DMS79 (cell line): ENCODE results near the gene ITFG2.
"Not testable (repeated sequence)": the region's sequence is repeated elsewhere in the genome, so short reads cannot be mapped to it uniquely, and the experiment has no call there.

Experiments used
- DNase-seq: peaks from one replicate; lab custom pipeline; 2025; lab: John Stamatoyannopoulos, UW

Gene ITFG2

DNA sequence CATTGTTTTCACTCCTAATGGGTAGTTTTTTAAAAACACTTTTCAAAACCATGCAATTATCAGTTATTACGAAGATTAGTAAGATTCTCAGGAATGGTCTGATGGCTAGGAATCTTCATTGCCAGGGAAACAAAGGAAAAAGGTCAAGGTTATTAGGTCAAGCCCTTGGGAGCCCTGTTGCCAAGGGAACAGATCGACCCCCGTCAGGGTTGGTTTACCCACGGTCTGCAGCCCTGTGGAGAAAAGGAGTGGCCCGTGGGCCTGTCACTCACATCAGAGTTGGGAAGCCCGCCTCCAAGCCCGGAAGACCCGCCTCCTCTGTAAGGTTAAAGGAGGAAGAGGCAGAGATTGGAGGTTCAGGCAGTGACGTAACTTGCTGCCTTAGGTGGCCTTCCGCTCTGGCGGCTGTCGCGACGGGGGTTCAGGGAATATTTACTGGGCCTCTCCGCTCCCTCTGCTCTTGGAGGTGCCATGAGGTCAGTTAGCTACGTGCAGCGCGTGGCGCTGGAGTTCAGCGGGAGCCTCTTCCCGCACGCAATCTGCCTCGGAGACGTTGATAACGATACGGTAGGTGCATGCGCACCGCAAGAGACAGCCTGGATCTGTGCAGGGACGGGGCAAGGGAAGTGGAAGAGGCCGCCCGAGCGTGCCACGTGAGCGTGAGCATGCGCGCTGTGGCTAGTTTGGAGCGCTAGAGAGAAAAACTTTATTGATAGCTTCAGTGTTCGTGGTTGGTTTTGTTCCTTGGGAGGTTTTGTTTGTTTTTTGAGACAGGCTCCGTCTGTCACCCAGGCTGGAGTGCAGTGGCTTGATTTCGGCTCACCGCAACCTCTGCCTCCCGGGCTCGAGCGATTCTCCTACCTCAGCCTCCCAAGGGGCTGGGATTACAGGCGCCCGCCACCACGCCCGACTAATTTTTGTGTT is at the start of gene ITFG2:
ITFG2 (plus strand) TSS at position 379 of the 924 bp plus-strand sequence; CDS start at position 472, 93 bp downstream.
- peak; percentile 98 for DNase-seq

DNA sequence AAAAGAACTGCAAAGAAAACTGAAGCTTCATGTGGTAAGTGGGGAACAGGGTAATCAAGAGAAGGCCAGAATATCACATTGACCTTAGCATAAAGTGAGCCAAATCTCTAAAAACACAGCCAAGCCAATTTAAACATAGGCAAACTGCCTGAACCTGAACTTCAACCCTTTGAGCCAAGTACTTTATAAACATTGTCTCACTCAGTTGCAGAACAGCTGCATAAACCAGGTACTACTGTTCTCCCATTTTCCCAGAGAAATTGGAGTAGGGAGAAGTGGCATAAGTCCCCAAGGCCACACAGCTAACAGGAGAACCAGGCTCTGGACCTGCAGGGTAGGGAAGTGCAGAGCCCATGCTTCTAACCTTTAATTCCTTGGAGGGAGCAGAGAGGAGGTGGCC is 48.1 kb upstream of the ITFG2 start:
- DNase-seq: no peak

DNA sequence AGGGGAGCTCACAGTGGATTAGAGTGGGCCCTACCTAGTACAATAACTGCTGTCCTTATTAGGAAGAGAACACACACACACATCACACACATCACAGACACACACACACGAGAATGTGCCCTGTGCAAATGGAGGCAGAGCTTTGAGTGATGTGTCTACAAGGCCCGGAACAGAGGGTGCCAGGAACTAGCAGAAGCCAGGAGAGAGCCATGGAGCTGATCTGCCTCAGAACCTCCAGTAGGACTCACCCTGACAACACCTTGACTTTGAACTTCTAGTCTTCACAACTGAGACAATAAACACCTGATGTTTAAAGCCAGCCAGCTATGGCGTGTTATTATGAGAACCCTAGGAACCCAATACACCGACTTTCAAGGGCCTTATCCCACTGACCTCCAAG is 47.4 kb upstream of the ITFG2 start:
- no peak for DNase-seq

DNA sequence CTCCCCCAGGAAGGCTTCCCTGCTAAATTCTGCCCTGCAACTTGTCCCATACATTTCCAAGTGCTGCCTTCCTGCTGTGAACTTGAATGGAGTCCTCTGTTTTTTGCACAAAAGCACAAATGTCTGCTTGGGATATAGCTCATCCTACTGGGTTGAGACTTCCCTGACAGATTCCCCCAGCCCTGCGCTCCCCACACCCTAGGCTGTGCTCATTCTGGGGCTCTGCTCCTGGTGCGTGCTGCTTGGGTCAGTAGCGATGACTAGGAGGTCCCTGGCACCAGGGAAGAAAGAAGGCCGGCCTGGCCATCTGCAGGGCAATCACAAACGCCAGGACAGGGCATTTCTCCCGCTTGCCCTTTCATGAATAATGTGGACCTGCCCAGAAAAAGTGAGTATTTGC is 46.9 kb upstream of the ITFG2 start:
- no peak for DNase-seq

DNA sequence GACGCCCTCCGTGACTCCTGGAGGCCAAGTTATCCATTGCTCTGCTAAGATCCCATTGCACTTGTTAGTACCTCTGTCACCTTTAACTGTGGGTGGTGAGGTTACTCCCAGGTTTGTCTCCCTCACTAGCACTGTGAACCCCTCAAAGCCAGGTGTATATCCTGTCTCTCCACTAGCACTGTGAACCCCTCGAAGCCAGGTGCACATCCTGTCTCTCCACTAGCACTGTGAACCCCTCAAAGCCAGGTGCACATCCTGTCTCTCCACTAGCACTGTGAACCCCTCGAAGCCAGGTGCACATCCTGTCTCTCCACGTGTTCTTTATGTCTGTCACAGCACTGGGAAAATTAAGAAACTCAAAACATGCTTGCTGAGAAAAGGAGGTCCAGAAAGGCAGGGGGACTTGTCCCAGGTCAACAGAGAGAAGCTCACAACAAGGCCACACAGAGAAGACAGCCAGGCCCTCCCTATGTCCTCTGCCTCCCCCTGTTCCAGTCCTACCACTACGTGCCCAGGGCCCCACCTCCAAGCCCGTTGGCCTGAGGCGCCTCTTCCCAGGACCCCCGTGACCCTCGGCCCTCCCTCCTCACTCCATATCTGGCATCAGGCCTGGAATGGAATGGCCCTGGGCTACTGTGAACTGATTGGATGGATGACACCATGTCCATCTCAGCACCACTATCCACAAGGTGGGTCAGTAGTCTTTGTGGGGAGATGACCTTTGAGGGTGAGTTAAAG is 44.1 kb upstream of the ITFG2 start:
- DNase-seq: no peak

DNA sequence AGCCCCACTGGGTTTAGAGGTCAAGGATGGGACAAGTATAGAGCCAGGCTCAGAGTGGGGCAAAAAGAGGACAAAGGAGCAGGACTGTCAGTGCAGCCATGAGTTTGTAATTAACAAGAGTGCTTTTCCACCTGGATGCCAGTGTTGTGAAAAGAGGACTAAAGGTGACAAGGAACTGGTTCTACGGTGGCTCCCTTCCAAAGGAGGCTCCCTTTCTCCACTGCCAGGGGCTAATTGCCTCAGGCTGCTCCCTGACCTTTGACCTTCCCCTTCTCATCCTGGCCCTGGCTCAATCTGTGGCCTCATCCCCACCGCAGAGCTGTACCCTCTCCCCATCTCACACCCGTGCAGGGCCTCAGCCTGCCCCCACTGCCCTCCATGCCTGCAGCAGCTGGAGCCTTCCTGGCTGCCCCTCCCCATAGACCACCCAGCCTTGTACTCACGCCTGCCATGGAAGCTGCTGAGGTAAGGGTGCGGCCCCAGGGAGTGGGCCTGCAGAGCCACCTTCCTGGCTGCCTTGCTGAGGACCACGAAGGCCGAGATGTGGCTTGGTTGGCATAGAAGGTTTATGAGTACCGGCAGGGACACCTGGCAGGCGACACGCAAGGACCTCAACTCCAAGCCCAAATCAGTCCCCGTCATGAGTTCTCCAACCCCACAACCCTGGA is 42.5 kb upstream of the ITFG2 start:
- no peak for DNase-seq

DNA sequence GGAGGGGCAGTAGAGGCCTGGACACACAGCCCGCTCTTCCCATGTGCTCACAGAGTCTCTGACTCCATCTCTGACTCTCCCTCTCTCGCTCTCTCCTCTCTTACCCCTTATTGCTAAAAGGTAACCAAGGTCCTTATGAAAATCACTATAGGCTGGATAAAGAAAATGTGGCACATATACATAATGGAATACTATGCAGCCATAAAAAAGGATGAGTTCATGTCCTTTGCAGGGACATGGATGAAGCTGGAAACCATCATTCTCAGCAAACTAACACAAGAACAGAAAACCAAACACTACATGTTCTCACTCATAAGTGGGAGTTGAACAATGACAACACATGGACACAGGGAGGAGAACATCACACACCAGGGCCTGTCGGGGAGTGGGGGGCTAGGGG is 41.9 kb upstream of the ITFG2 start:
- DNase-seq: not testable (repeated sequence)

DNA sequence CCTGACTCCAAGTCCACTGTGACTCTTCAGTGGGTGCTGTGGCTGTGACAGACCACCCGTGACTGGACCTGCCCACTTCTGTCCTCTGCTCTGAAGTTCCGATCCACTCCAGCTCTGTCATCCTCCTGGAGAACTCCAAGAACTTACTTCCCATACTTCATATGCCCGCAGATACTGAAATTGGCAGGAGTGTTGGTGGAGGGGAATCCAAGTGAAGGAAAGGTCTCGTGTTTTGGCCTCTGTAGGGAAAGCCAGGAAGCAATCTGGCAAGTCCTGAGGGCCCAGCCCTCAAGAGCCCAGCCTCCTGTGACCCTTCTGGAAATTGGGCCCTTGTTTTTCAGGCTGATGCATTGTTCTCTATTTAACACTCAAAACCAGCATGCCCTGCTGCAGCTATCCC is 40.1 kb upstream of the ITFG2 start:
- DNase-seq: no peak

DNA sequence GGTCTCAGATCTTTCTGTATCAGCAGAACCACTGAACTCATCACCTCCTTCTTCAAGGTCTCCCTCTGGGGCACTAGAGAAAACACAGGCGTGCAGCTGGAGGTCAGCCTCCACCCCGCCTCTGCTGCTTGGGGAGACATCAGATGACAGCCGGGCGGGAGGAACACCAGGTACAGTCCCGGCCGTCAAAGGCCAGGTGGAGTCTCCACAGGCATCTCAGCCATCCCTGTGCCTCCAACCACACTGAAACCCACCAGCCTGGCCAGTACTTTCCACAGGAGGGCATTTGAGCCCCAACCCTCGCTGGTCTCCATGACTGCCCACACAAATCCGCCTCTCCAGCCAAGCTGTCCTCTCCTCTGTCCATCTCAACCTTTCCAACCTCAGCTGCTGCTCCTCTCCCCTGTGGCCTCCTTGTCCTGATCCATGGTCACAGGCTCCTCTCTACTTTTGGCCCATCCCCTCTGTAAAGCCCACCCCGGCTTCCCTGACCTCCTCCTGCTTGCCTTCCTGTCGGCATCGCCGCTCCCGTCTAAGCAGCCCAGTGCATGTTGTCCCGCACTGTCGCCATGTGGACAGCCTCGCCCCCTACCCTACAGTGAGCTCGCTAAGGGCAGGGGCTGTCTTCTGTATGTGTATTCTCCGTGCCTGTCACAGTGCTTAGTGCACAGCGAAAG is 39.1 kb upstream of the ITFG2 start:
- no peak for DNase-seq

DNA sequence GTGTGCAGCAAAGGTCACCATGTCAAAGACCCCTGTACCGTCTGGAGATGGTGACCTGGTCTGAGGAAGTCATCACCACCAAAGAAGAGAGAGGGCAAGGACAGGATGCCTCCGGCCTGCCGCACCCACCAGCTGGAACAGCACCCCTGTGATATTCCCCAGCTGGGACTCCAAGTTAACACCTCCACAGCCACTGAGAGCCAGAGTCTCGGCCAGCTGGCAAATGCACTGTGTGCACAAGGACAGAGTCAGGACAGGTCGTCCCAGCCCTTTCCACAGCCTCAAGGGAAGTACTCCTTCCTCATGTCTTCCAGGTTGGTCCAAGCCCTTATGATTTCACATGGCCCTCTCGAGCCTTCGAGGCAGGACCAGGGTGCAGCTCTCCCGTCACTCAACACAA is 37.0 kb upstream of the ITFG2 start:
- no peak for DNase-seq

DNA sequence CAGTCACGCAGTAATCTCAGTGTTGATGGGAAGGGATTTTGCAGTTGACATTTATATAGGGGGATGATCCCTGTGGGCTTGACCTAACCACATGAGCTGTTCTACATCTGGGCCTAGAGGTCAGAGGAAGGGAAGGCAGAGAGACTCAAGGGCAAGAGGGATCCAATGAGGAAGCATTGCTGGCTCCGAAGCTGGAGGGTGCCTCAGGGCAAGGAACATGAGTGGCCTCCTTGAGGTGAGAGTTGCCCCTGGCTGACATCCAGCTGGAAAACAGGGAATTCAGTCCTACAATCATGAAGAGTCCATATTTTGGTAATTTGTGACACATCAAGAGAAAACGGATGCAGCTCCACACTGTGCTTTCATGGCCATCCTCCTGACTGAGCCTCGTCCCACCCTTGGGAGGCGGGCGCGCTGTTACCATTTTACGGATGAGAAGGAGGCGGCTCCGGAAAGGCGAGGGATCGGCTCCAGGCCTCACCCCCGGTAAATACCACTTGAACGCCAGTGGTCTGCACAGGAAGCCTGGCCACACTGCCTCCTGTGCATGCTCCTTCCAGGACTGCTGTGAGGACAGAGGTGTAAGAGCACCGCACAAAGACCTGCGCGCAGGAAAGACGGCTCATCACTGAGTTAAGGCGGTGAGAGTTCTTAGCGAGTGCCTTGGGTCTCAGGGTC is 36.2 kb upstream of the ITFG2 start:
- DNase-seq: no peak

DNA sequence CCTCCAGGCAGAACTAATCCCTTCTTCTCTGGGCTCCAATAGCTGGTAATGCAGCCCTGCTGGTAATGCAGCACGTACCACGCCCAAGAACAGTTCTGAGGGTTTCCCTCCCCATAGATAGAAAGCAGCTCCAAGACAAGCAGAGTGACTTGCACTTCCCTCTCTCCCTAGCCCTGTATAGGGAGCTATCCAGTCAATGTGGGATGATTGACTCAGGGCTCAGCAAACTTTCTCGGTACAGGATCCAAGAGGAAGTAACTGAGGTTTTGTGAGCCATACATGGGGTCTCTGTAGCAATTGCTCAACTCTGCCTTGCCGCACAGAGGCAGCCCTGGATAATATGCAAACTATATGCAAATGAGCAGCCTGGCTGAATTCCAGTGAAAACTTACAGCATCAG is 33.2 kb upstream of the ITFG2 start:
- no peak for DNase-seq

DNA sequence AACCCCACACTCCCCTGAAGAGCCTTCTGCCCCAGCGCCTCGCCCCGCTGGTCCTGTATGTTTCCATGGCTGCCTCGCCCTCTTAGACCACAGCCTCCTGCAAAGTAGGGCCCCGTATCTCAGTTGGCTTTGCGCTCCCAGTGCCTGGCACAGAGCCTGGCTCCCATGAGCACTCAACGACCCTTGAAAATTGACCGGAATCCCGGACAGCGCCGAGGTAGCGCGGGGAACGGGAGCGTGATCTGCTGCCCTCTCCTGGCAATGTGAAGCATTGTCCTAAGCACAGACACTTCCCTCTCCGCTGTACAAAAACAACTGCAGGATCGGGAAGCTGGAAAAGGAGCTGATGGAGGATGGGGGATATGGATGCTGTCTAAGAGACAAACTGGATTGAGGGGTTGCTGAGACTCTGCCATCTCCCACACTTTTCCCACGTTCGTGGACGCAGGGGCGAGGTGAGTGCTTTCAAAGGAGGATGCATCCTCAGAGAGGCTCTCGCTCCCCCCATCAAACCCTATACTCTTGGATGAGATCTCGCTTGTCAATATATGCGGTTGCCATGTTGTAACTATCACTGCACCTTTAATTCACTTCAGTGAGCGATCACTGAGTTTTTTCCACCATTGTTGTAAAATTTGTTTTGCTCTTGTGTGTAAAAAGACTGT is 28.4 kb upstream of the ITFG2 start:
- peak; percentile 69 for DNase-seq

DNA sequence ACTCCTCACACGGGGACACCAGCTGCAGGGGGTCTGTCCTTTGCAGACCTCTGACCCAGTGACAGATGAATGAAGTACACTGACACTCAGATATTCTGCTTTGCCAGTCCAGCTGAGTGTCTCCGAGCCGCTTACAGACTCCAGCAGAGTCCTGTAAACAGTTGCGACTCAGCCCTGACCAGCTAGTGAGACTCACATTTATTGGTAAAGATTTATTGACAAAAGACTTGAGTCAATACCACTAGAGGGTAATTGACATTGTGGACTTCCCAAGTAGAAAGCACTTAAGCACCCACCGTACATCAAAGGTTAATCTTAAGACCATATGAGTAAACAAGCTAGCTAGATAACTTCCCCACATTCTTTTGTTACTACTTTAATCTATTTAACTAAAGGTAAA is 27.5 kb upstream of the ITFG2 start:
- no peak for DNase-seq

DNA sequence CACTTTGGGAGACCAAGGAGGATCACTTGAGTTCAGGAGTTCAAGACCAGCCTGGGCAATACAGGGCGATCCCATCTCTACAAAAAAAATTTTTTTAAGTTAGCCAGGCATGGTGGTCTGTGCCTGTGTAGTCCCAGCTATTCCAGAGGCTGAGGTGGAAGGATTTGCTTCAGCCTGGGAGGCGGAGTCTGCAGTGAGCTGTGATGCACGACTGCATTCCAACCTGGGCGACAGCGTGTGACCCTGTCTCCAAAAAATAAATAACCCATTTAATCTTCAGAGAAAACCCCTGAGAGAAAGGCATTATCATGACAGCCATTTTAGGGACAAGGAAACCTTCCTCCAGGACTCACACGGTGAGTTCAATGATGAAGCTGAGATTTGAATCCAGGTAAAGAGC is 21.4 kb upstream of the ITFG2 start:
- DNase-seq: no peak

DNA sequence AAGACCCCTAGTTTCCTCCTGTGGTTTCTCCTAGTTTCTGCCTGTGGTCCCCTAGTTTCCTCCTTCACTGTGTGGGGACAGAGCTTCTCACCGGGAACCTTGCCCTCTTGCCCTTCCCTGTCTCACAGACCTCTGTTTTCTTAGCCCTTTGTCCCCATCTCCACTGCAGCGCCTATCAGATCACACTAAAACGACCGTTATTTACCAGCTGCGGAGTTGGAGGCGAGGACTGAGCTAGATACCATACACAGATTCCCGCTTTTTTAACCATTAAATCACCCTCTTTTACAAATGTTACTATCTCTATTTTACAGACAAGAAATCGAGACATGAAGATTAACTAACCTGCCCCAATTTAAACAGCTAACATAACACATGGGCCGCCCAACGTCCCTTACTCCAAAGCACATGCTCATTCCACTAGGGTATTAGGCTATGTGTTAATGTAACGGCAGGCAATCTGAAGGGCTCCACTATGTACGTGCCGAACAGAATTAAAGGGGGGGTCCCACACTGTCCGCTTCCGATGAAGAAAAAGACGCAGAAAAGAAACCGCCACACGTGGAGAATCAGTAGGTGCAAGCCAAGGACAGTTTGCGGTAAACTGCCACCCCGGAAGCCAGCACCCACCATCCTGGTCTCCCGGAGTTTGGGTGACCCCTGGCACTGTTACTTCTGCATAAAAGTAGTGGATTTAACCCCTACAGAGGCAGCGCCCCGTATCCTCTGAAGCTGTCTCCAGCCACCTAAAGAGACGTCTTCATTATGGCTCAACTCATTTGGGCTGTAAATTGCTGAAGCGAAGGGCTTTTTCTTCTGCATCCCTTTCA is 19.6 kb upstream of the ITFG2 start:
- DNase-seq: no peak

DNA sequence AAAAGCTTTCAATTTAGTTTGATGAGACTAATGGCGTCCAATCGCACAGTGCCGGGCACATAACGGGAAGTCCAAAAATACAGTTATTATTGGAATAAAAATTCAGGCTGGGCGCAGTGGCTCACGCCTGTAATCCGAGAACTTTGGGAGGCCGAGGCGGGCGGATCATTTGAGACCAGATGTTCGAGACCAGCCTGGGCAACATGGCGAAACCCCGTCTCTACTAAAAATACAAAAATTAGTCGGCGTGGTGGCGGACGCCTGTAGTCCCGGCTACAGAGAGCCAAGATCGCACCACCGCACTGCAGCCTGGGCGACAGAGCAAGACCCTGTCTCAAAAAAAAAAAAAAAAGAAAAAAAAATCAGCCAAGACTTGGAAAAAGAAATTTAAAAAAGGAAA is 18.9 kb upstream of the ITFG2 start:
- DNase-seq: no peak

DNA sequence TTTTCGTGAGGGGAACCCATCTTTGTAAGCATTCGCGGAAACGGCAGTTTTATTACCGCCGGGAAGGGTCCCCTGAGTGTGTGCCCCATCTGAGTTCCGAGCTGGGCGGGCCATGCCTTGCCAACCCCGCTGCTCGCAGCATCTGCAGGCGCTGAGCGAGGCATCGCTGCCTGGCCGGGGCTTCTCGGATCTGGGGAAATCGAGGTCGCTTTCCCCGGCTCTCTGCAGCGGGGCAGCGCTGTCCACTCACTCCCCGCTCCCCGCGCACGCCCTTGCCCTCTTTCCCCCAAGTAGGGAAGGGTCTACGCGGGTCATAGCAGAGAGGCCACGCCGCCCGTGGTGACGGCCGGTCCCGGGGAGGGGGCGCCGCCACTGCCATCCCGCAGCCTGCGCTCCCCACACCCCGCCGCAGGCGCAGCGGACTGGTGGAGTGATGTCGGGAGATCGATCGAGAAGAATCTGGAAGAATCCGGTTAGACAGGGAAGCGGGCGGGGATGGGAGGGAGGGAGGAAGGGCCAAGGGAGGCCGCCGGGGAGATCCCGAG is 18.2 kb upstream of the ITFG2 start:
- DNase-seq: no peak

DNA sequence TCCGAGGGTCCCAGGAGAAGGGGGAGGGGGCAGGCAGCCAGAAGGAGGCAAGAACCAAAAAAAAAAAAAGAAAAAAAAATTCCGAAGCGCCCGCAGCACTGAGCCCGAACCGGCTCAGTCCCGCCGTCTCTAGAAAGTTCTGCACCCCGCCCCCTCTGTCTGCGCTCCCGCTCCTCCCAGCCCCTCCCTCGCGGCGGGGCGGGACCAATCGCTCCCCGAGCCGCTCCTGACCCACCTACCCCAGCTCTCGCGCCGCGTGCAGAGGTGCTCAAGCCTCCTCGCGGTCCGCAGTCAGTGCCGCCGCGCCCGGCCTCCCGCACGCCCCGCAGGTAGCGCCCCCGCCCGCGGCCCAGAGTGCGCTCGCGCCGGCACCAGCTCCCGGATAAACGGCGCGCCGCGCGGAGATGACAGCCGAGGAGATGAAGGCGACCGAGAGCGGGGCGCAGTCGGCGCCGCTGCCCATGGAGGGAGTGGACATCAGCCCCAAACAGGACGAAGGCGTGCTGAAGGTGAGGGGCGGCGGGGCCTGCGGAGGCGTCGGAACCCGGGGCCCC is 17.7 kb upstream of the ITFG2 start, which contains the start of gene FKBP4:
FKBP4 (plus strand) TSS at position 235 of the 554 bp plus-strand sequence; CDS start at position 405, 170 bp downstream.
- peak; percentile 26 for DNase-seq
